ENCODE data around the gene ZPBP. TPM values are rescaled to one million over a fixed set of nuclear protein-coding genes. Genes with fewer than 3 reads are reported as not detected.

The ZPBP gene
- total and polyA plus RNA-seq, 12 donors: 0.72 TPM; not detected in 11

GRCh38 chr7:50141131-50141530, 48.1 kb upstream of the ZPBP start:
- Histone ChIP-seq H3K9me3 (replicated peaks in 1 of 3) (peaks cover 0 to 4% (median 0%) of the 10 kb centered on the region in 3 donors), H3K4me3 (no peak overlapping the region), H3K4me1 (replicated peaks in 1 of 2) (no peaks in the 10 kb centered on the region), H3K27ac (no peak overlapping the region), H3K36me3 (replicated peaks in 1 of 2) (no peaks in the 10 kb centered on the region), H3K27me3 (no peaks in the 10 kb centered on the region)
- 74 to 79% (median 74%) methylated on average over 5 of the region's 5 CpGs for WGBS, 4 donors
- intact Hi-C loops (cut with DNase I): loop anchor here in 1 of 2 donors (5.0 kb wide), 1 partner anchor 276 kb away; no protein-coding TSS in a partner anchor
- TF ChIP-seq CTCF (IDR thresholded peaks at IDR 0.05) (no peak), POLR2A (IDR thresholded peaks at IDR 0.05) (no peak)
- no peak for DNase-seq

GRCh38 chr7:50140688-50141087, 47.6 kb upstream of the ZPBP start:
- peaks cover 0 to 4% (median 0%) of the 10 kb centered on the region in 3 donors for H3K9me3 ChIP-seq (replicated peaks in 1 of 3)
- intact Hi-C loops (cut with DNase I): loop anchor here in 1 of 2 donors (5.0 kb wide), 1 partner anchor 277 kb away; no protein-coding TSS in a partner anchor
- no peaks in the 10 kb centered on the region for H3K4me1 ChIP-seq (replicated peaks in 1 of 2)
- WGBS, 4 donors: 63 to 73% (median 68%) methylated on average over 5 of the region's 5 CpGs
- H3K27me3 ChIP-seq: no peaks in the 10 kb centered on the region
- DNase-seq: no peak
- no peak overlapping the region for H3K27ac ChIP-seq
- TF ChIP-seq CTCF (IDR thresholded peaks at IDR 0.05): no peak
- TF ChIP-seq POLR2A (IDR thresholded peaks at IDR 0.05): no peak
- no peaks in the 10 kb centered on the region for H3K36me3 ChIP-seq (replicated peaks in 1 of 2)
- no peak overlapping the region for H3K4me3 ChIP-seq

- TF ChIP-seq POLR2A (IDR thresholded peaks at IDR 0.05) (no peak), CTCF (IDR thresholded peaks at IDR 0.05) (no peak)
- DNase-seq: no peak
- Histone ChIP-seq H3K27ac (no peak overlapping the region), H3K4me1 (replicated peaks in 1 of 2) (no peaks in the 10 kb centered on the region), H3K36me3 (replicated peaks in 1 of 2) (no peaks in the 10 kb centered on the region), H3K27me3 (no peaks in the 10 kb centered on the region), H3K4me3 (no peak overlapping the region), H3K9me3 (replicated peaks in 1 of 3) (peaks cover 0 to 4% (median 0%) of the 10 kb centered on the region in 3 donors)
- intact Hi-C loops (cut with DNase I): no loop called here
- 60 to 92% (median 79%) methylated on average over 1 of the region's 1 CpG for WGBS, 4 donors
These were observed 45.1 kb upstream of the ZPBP start for GRCh38 chr7:50138101-50138500.

GRCh38 chr7:50125766-50126165, 32.7 kb upstream of the ZPBP start:
- WGBS, 4 donors: 85 to 97% (median 87%) methylated on average over 1 of the region's 1 CpG
- no peak for DNase-seq
- intact Hi-C loops (cut with DNase I): no loop called here
- no peak overlapping the region for H3K4me3 ChIP-seq
- no peak for TF ChIP-seq POLR2A (IDR thresholded peaks at IDR 0.05)
- no peak for TF ChIP-seq CTCF (IDR thresholded peaks at IDR 0.05)
- no peaks in the 10 kb centered on the region for H3K4me1 ChIP-seq (replicated peaks in 1 of 2)
- no peak overlapping the region for H3K27ac ChIP-seq
- no peaks in the 10 kb centered on the region for H3K36me3 ChIP-seq (replicated peaks in 1 of 2)
- no peaks in the 10 kb centered on the region for H3K27me3 ChIP-seq
- H3K9me3 ChIP-seq (replicated peaks in 1 of 3): no peaks in the 10 kb centered on the region
